Measurements from ENCODE around the gene DLX6.

The DLX6 gene

GRCh38 chr7:97005183-97006054, at the start of gene DLX6:
DLX6 (plus strand) TSS chr7:97005553; CDS start chr7:97005978, 425 bp downstream.
- no peak for DNase-seq (ENCODE audit: low read depth)
- no peak within 1 kb of the TSS for H3K4me3 ChIP-seq (ENCODE audit: low read depth, low read length)
- TF ChIP-seq CTCF (IDR thresholded peaks at IDR 0.05; ENCODE audit: low read depth, low read length, missing control alignments) = no peak

- TF ChIP-seq CTCF (IDR thresholded peaks at IDR 0.05; ENCODE audit: low read depth, low read length, missing control alignments) = no peak
- no peak for DNase-seq (ENCODE audit: low read depth)
- H3K4me3 ChIP-seq (ENCODE audit: low read depth, low read length) = no peak overlapping the region
Observed at GRCh38 chr7:96959135-96959534, 46.2 kb upstream of the DLX6 start.

- no peak for TF ChIP-seq CTCF (IDR thresholded peaks at IDR 0.05; ENCODE audit: low read depth, low read length, missing control alignments)
Observed at GRCh38 chr7:96962221-96962885, 43.0 kb upstream of the DLX6 start.

GRCh38 chr7:96968981-96969380, 36.4 kb upstream of the DLX6 start:
- no peak for DNase-seq (ENCODE audit: low read depth)
- no peak overlapping the region for H3K4me3 ChIP-seq (ENCODE audit: low read depth, low read length)
- TF ChIP-seq CTCF (IDR thresholded peaks at IDR 0.05; ENCODE audit: low read depth, low read length, missing control alignments) = no peak

More at GRCh38 chr7:96962221-96962885, 43.0 kb upstream of the DLX6 start:
- DNase-seq (ENCODE audit: low read depth) = no peak
- no peak overlapping the region for H3K4me3 ChIP-seq (ENCODE audit: low read depth, low read length)

- no peak for TF ChIP-seq CTCF (IDR thresholded peaks at IDR 0.05; ENCODE audit: low read depth, low read length, missing control alignments)
- no peak overlapping the region for H3K4me3 ChIP-seq (ENCODE audit: low read depth, low read length)
- no peak for DNase-seq (ENCODE audit: low read depth)
Observed at GRCh38 chr7:96970739-96971138, 34.6 kb upstream of the DLX6 start.

GRCh38 chr7:96973986-96974385, 31.4 kb upstream of the DLX6 start:
- no peak for DNase-seq (ENCODE audit: low read depth)
- TF ChIP-seq CTCF (IDR thresholded peaks at IDR 0.05; ENCODE audit: low read depth, low read length, missing control alignments) = no peak
- H3K4me3 ChIP-seq (ENCODE audit: low read depth, low read length) = no peak overlapping the region
